H9 (cell line): Measurements from ENCODE around the gene EPHA8. TPM values are rescaled to one million over a fixed set of nuclear protein-coding genes. Genes with fewer than 3 reads are reported as not detected.

Source experiments
- DNase-seq: peaks from one replicate; pipeline ENCODE4 v3.0.0-alpha.2; 2017
- H2AFZ ChIP-seq: one replicate; pipeline ENCODE4 v1.6.1; 2013; ENCODE audit warnings: mild to moderate bottlenecking, low read length, control low read depth, moderate library complexity
- H2AK5ac ChIP-seq: 2 replicates; pipeline ENCODE4 v1.6.1; 2013; ENCODE audit warnings: low read length, control low read depth, mixed read lengths; ENCODE audit not compliant: insufficient read length
- H2BK120ac ChIP-seq: one replicate; pipeline ENCODE4 v1.6.1; 2013; ENCODE audit warnings: low read depth, mild to moderate bottlenecking, low read length, control low read depth, inconsistent platforms; ENCODE audit not compliant: poor library complexity, severe bottlenecking
- H2BK12ac ChIP-seq: 2 replicates; pipeline ENCODE4 v1.6.1; 2013; ENCODE audit warnings: low read length, control low read depth, mixed read lengths, low read depth; ENCODE audit not compliant: insufficient read length
- H2BK15ac ChIP-seq: 2 replicates; pipeline ENCODE4 v1.6.1; 2013; ENCODE audit warnings: low read depth, low read length, control low read depth
- H2BK20ac ChIP-seq: one replicate; pipeline ENCODE4 v1.6.1; 2013; ENCODE audit warnings: low read depth, mild to moderate bottlenecking, low read length, control low read depth, inconsistent platforms; ENCODE audit not compliant: poor library complexity, severe bottlenecking
- H2BK5ac ChIP-seq: 2 replicates; pipeline ENCODE4 v1.6.1; 2013; ENCODE audit warnings: low read length, control low read depth, mixed read lengths; ENCODE audit not compliant: insufficient read length
- H3K14ac ChIP-seq: 2 replicates; pipeline ENCODE4 v1.6.1; 2013; ENCODE audit warnings: low read length, control low read depth; ENCODE audit not compliant: insufficient read depth
- H3K18ac ChIP-seq: 2 replicates; pipeline ENCODE4 v1.6.1; 2013; ENCODE audit warnings: low read depth, mild to moderate bottlenecking, mixed read lengths, low read length, control low read depth; ENCODE audit not compliant: insufficient read length
- H3K23ac ChIP-seq: 2 replicates; pipeline ENCODE4 v1.6.1; 2013; ENCODE audit warnings: low read length, control low read depth, mixed read lengths, low read depth; ENCODE audit not compliant: insufficient read length
- H3K23me2 ChIP-seq: 2 replicates; pipeline ENCODE4 v1.6.1; 2013; ENCODE audit warnings: low read depth, mild to moderate bottlenecking, mixed read lengths, low read length, control low read depth; ENCODE audit not compliant: insufficient read length, poor library complexity, severe bottlenecking
- H3K27ac ChIP-seq: 2 replicates; pipeline ENCODE4 v1.5.1; 2013; ENCODE audit warnings: low read length, control low read depth, mixed read lengths, low read depth; ENCODE audit not compliant: insufficient read length
- H3K27me3 ChIP-seq: 2 replicates; pipeline ENCODE4 v1.6.1; 2013; ENCODE audit warnings: low read length, control low read depth, inconsistent platforms; ENCODE audit not compliant: insufficient read depth
- H3K4ac ChIP-seq: 2 replicates; pipeline ENCODE4 v1.6.1; 2013; ENCODE audit warnings: low read depth, mild to moderate bottlenecking, control low read depth, inconsistent platforms, low read length, moderate library complexity
- H3K4me1 ChIP-seq: 2 replicates; pipeline ENCODE4 v1.6.1; 2013; ENCODE audit warnings: low read length, control low read depth, inconsistent platforms; ENCODE audit not compliant: insufficient read depth
- H3K4me2 ChIP-seq: 2 replicates; pipeline ENCODE4 v1.6.1; 2013; ENCODE audit warnings: low read length, control low read depth, mixed read lengths; ENCODE audit not compliant: insufficient read length, insufficient read depth
- H3K56ac ChIP-seq: 2 replicates; pipeline ENCODE4 v1.6.1; 2013; ENCODE audit warnings: low read depth, mild to moderate bottlenecking, mixed read lengths, low read length, control low read depth; ENCODE audit not compliant: insufficient read length
- H3K79me1 ChIP-seq: 2 replicates; pipeline ENCODE4 v1.6.1; 2013; ENCODE audit warnings: low read depth, mild to moderate bottlenecking, moderate library complexity, low read length, control low read depth, inconsistent platforms; ENCODE audit not compliant: insufficient read depth, poor library complexity, severe bottlenecking
- H3K79me2 ChIP-seq: 2 replicates; pipeline ENCODE4 v1.6.1; 2013; ENCODE audit warnings: low read length, control low read depth, inconsistent platforms; ENCODE audit not compliant: insufficient read depth
- H3K9ac ChIP-seq: 2 replicates; pipeline ENCODE4 v1.6.1; 2013; ENCODE audit warnings: low read length, control low read depth, mixed read lengths; ENCODE audit not compliant: insufficient read length; ENCODE audit errors: extremely low read depth
- H3K9me3 ChIP-seq: one replicate; pipeline ENCODE4 v1.6.1; 2013; ENCODE audit warnings: low read depth, low read length, inconsistent platforms; ENCODE audit not compliant: control insufficient read depth
- H3T11ph ChIP-seq: one replicate; pipeline ENCODE4 v1.6.1; 2013; ENCODE audit warnings: mild to moderate bottlenecking, low read length, control low read depth, inconsistent platforms
- H4K20me1 ChIP-seq: one replicate; pipeline ENCODE4 v1.6.1; 2013; ENCODE audit not compliant: control insufficient read depth, insufficient read length, insufficient read depth
- H4K5ac ChIP-seq: 2 replicates; pipeline ENCODE4 v1.6.1; 2013; ENCODE audit warnings: low read depth, mild to moderate bottlenecking, mixed read lengths, low read length, control low read depth; ENCODE audit not compliant: insufficient read length
- H4K8ac ChIP-seq: replicated peaks from 2 replicates; pipeline ENCODE4 v1.6.1; 2013; ENCODE audit warnings: low read length, control low read depth, mixed read lengths, low read depth; ENCODE audit not compliant: insufficient read length
- H4K91ac ChIP-seq: 2 replicates; pipeline ENCODE4 v1.6.1; 2013; ENCODE audit warnings: low read depth, mild to moderate bottlenecking, moderate library complexity, mixed read lengths, low read length, control low read depth; ENCODE audit not compliant: insufficient read length
- H3K27ac Mint-ChIP-seq, 3 experiments: 2 replicates in 2 of 3; 3 replicates in 1 of 3; pipeline ENCODE4 v1.8.0; 2020 to 2021; ENCODE audit warnings: mixed read lengths in 3 of 3, mild to moderate bottlenecking in 1 of 3, moderate library complexity in 1 of 3
- H3K27me3 Mint-ChIP-seq: 2 replicates; pipeline ENCODE4 v1.8.0; 2021; ENCODE audit warnings: low read depth, mild to moderate bottlenecking, moderate library complexity, mixed read lengths
- H3K36me3 Mint-ChIP-seq, 3 experiments: 2 replicates in 2 of 3; 3 replicates in 1 of 3; pipeline ENCODE4 v1.8.0; 2020 to 2021; ENCODE audit warnings: low read depth in 3 of 3, mixed read lengths in 3 of 3; ENCODE audit not compliant: insufficient read depth in 1 of 3
- H3K4me1 Mint-ChIP-seq, 2 experiments: 2 replicates each; pipeline ENCODE4 v1.8.0; 2020; ENCODE audit warnings: mixed read lengths in 2 of 2
- H3K4me3 Mint-ChIP-seq, 2 experiments: 2 replicates in 1 of 2; 3 replicates in 1 of 2; pipeline ENCODE4 v1.8.0; 2020 to 2021; ENCODE audit warnings: mild to moderate bottlenecking in 2 of 2, mixed read lengths in 2 of 2, moderate library complexity in 1 of 2
- H3K9me3 Mint-ChIP-seq, 2 experiments: 2 replicates in 1 of 2; 3 replicates in 1 of 2; pipeline ENCODE4 v1.8.0; 2020; ENCODE audit warnings: mild to moderate bottlenecking in 2 of 2, mixed read lengths in 2 of 2, moderate library complexity in 1 of 2
- CTCF ChIP-seq: fragments of 200-600 bp; sonication (generic); conservative IDR thresholded peaks from 3 replicates; pipeline ENCODE4 v1.8.0; 2021; ENCODE audit warnings: antibody characterized with exemption, mild to moderate bottlenecking
- WGBS: extraction: QIAGEN DNeasy Blood & Tissue Kit; methylation state at CpG from one replicate; pipeline ENCODE4 v1.1.7; 2013; ENCODE audit warnings: missing lambda C conversion rate, low lambda C conversion rate, mixed read lengths; ENCODE audit not compliant: insufficient read length; ENCODE audit errors: extremely low coverage; 5-methylcytosine and 5-hydroxymethylcytosine counted together
- total RNA-seq: library from RNA; stranded (reverse); gene quantifications from 2 replicates; pipeline ENCODE4 v1.2.1, GENCODE V29; 2021

The EPHA8 gene
- total RNA-seq, 1 experiment from 2014 or later = 3.4 TPM

- Mint-ChIP-seq H3K27me3 (peaks cover 13% of the 10 kb centered on the region), H3K36me3 (no peaks in the 10 kb centered on the region), H3K27ac (peak overlapping the region in 1 of 3 experiments; percentile 83; a peak in 2 of 7 replicates), H3K4me3 (no peak overlapping the region), H3K9me3 (no peaks in the 10 kb centered on the region; a peak in 1 of 5 replicates), H3K4me1 (peaks cover 8 to 25% of the 10 kb centered on the region in 2 experiments)
- H2BK15ac ChIP-seq = no peak overlapping the region
- H3K18ac ChIP-seq = no peak overlapping the region
- H3K23ac ChIP-seq = no peak overlapping the region
- WGBS = no CpG with 5 or more reads among the region's 22 CpGs
- peak; percentile 68 for DNase-seq
- H3K4me1 ChIP-seq = no peaks in the 10 kb centered on the region
- no peak overlapping the region for H4K8ac ChIP-seq
- no peaks in the 10 kb centered on the region for H3K79me1 ChIP-seq
- no peaks in the 10 kb centered on the region for H3K9me3 ChIP-seq
- H3K9ac ChIP-seq = no peak overlapping the region
- no peak overlapping the region for H4K5ac ChIP-seq
- no peak overlapping the region for H4K91ac ChIP-seq
- H3K4ac ChIP-seq = no peak overlapping the region
- TF ChIP-seq CTCF = no peak
- H3K27me3 ChIP-seq = no peaks in the 10 kb centered on the region
- H3K23me2 ChIP-seq = no peaks in the 10 kb centered on the region
- no peak overlapping the region for H2AK5ac ChIP-seq
- H3K14ac ChIP-seq = no peak overlapping the region; the same call in 1 of the 2 replicates
- H3K56ac ChIP-seq = no peak overlapping the region
- no peak overlapping the region for H2AFZ ChIP-seq
- H2BK20ac ChIP-seq = no peak overlapping the region
- no peak overlapping the region for H3T11ph ChIP-seq
- H2BK12ac ChIP-seq = no peak overlapping the region
- H2BK5ac ChIP-seq = no peak overlapping the region
- no peak overlapping the region for H3K27ac ChIP-seq
- no peak overlapping the region for H3K4me2 ChIP-seq
- no peaks in the 10 kb centered on the region for H4K20me1 ChIP-seq
- no peak overlapping the region for H2BK120ac ChIP-seq
- H3K79me2 ChIP-seq = no peaks in the 10 kb centered on the region
Measured at GRCh38 chr1:22600071-22600816, 37.0 kb downstream of the EPHA8 start.
